HepG2 (cell line): ENCODE data around the gene XRCC5. TPM values are rescaled to one million over a fixed set of nuclear protein-coding genes. Genes with fewer than 3 reads are reported as not detected.
A peak's percentile ranks its signal among the peaks of the same experiment; 100 is the strongest.

Source experiments
- ARNT ChIP-seq: fragments of 450-650 bp; IDR thresholded peaks from 2 replicates; pipeline ENCODE4 v1.6.1; 2017
- BCL6 ChIP-seq: IDR thresholded peaks from 2 replicates; pipeline ENCODE4 v1.6.1; 2016; ENCODE audit warnings: missing genetic modification reagents, missing compliant biosample characterization
- DBP ChIP-seq: sonication (generic); formaldehyde crosslinking; IDR thresholded peaks from 2 replicates; pipeline ENCODE4 v1.4.0; 2020; ENCODE audit warnings: missing genetic modification reagents; ENCODE audit errors: not compliant biosample characterization
- DNMT3B ChIP-seq: conservative IDR thresholded peaks from 2 replicates; pipeline ENCODE4 v1.6.1; 2016; ENCODE audit warnings: missing biosample characterization, control low read depth
- GPN1 ChIP-seq: sonication (generic); formaldehyde crosslinking; IDR thresholded peaks from 2 replicates; pipeline ENCODE4 v1.5.1; 2020; ENCODE audit warnings: missing genetic modification reagents, borderline replicate concordance
- HNRNPH1 ChIP-seq: fragments of 200-400 bp; formaldehyde crosslinking; optimal IDR thresholded peaks from 2 replicates; pipeline ENCODE3; 2017; ENCODE audit warnings: mild to moderate bottlenecking, low read depth, low read length
- IKZF5 ChIP-seq: IDR thresholded peaks from 2 replicates; pipeline ENCODE4 v1.6.1; 2018; ENCODE audit warnings: missing genetic modification reagents, mild to moderate bottlenecking, missing compliant biosample characterization
- JUN ChIP-seq: sonication (generic); formaldehyde crosslinking; IDR thresholded peaks from 2 replicates; pipeline ENCODE4 v1.4.0; 2020; ENCODE audit warnings: mild to moderate bottlenecking, missing genetic modification reagents
- MLXIP ChIP-seq: sonication (generic); formaldehyde crosslinking; IDR thresholded peaks from 2 replicates; pipeline ENCODE4 v1.9.0; 2021; ENCODE audit warnings: missing genetic modification reagents, borderline replicate concordance
- MZF1 ChIP-seq: sonication (generic); formaldehyde crosslinking; IDR thresholded peaks from 2 replicates; pipeline ENCODE4 v1.8.1; 2023; ENCODE audit warnings: mild to moderate bottlenecking, missing genetic modification reagents, borderline replicate concordance
- NFIB ChIP-seq: sonication (generic); formaldehyde crosslinking; IDR thresholded peaks from 2 replicates; pipeline ENCODE4 v1.9.0; 2021; ENCODE audit warnings: missing genetic modification reagents, mild to moderate bottlenecking, borderline replicate concordance
- POGK ChIP-seq: sonication (generic); formaldehyde crosslinking; conservative IDR thresholded peaks from 2 replicates; pipeline ENCODE4 v1.8.0; 2022; ENCODE audit warnings: mild to moderate bottlenecking, moderate library complexity, missing genetic modification reagents
- SMAD1 ChIP-seq: sonication (generic); formaldehyde crosslinking; IDR thresholded peaks from 2 replicates; pipeline ENCODE4 v1.4.0; 2020; ENCODE audit warnings: missing genetic modification reagents, low read depth, mild to moderate bottlenecking, borderline replicate concordance
- TCF7 ChIP-seq: sonication (generic); IDR thresholded peaks from 2 replicates; pipeline ENCODE4 v1.6.1; 2016; ENCODE audit warnings: antibody characterized with exemption, low read depth
- TOPORS ChIP-seq: sonication (generic); formaldehyde crosslinking; IDR thresholded peaks from 2 replicates; pipeline ENCODE4 v1.8.0; 2023; ENCODE audit warnings: mild to moderate bottlenecking, missing genetic modification reagents
- ZMAT3 ChIP-seq: sonication (generic); formaldehyde crosslinking; conservative IDR thresholded peaks from 2 replicates; pipeline ENCODE4 v1.7.0; 2021; ENCODE audit warnings: missing genetic modification reagents
- ZNF124 ChIP-seq: sonication (generic); formaldehyde crosslinking; IDR thresholded peaks from 2 replicates; pipeline ENCODE4 v1.4.0; 2020; ENCODE audit warnings: missing genetic modification reagents
- ZNF234 ChIP-seq: sonication (generic); formaldehyde crosslinking; conservative IDR thresholded peaks from 2 replicates; pipeline ENCODE4 v1.5.1; 2020; ENCODE audit warnings: mild to moderate bottlenecking, missing genetic modification reagents
- ZNF468 ChIP-seq: sonication (generic); formaldehyde crosslinking; IDR thresholded peaks from 2 replicates; pipeline ENCODE4 v1.8.0; 2022; ENCODE audit warnings: mild to moderate bottlenecking, moderate library complexity, missing genetic modification reagents
- ZNF768 ChIP-seq: sonication (generic); formaldehyde crosslinking; IDR thresholded peaks from 2 replicates; pipeline ENCODE4 v1.4.0; 2020; ENCODE audit warnings: missing genetic modification reagents
- polyA plus RNA-seq, 8 experiments: library from polyadenylated mRNA; depleted of rRNA in 3 of 8; stranded (reverse) in 7 of 8; unstranded in 1 of 8; fragments of >200 nt; fragmentation: Illumina TruSeq in 4 of 8; extraction: Trizol in 4 of 8; gene quantifications; 2 replicates each; pipeline versions ENCODE4 v1.2.1 to v1.2.3, GENCODE V29; 2011 to 2016; ENCODE audit warnings: low read depth in 4 of 8, missing spikeins in 1 of 8, mixed read lengths in 1 of 8; ENCODE audit not compliant: insufficient read depth in 1 of 8
- total RNA-seq, 5 experiments: library from RNA; depleted of rRNA; stranded (reverse); fragments of >200 nt; fragmentation: Illumina TruSeq; extraction: Trizol; gene quantifications; 2 replicates each; pipeline ENCODE4 v1.2.3, GENCODE V29; 2016; ENCODE audit warnings: low read depth in 1 of 5

Gene XRCC5
- total and polyA plus RNA-seq, 2 of the 13 experiments (the other 11 are each of a cell fraction or from before 2014, with no cell fraction given): 264 to 454 TPM

- peak; percentile 59; the same call in 1 of the 2 replicates for TF ChIP-seq BCL6 (CRISPR knock-in tag)
- TF ChIP-seq ZNF234: peak; percentile 88
- TF ChIP-seq SMAD1 (CRISPR knock-in tag): peak; percentile 93; the same call in 1 of the 2 replicates
- no peak for TF ChIP-seq HNRNPH1
- no peak for TF ChIP-seq TCF7
- TF ChIP-seq MZF1 (CRISPR knock-in tag): peak; percentile 71; the same call in 1 of the 2 replicates
- no peak for TF ChIP-seq GPN1
- peak; percentile 87 for TF ChIP-seq POGK
- TF ChIP-seq MLXIP (CRISPR knock-in tag): 0 out of 2 replicates have a peak, but pooled peaks have one; percentile 70
- no peak for TF ChIP-seq NFIB (CRISPR knock-in tag)
- no peak for TF ChIP-seq ARNT
- peak; percentile 70; the same call in 1 of the 2 replicates for TF ChIP-seq ZNF768
- TF ChIP-seq TOPORS (CRISPR knock-in tag): peak; percentile 83; the same call in 1 of the 2 replicates
- TF ChIP-seq ZNF124 (CRISPR knock-in tag): peak; percentile 93
- peak; percentile 95 for TF ChIP-seq ZMAT3 (CRISPR knock-in tag)
- peak; percentile 83; the same call in 1 of the 2 replicates for TF ChIP-seq IKZF5 (CRISPR knock-in tag)
- TF ChIP-seq ZNF468 (CRISPR knock-in tag): peak; percentile 63; the same call in 1 of the 2 replicates
- TF ChIP-seq JUN (CRISPR knock-in tag): 0 out of 2 replicates have a peak, but pooled peaks have one; percentile 56
- no peak for TF ChIP-seq DBP (CRISPR knock-in tag)
- TF ChIP-seq DNMT3B: peak; percentile 52; the same call in 1 of the 2 replicates
Measured at GRCh38 chr2:216108967-216109921, at the start of gene XRCC5 (continued).
